ENCODE results near the gene TEN1.
A peak's percentile ranks its signal among the peaks of the same experiment; 100 is the strongest.
"Not testable (repeated sequence)": the region's sequence is repeated elsewhere in the genome, so short reads cannot be mapped to it uniquely, and the experiment has no call there.

The TEN1 gene, protein sequence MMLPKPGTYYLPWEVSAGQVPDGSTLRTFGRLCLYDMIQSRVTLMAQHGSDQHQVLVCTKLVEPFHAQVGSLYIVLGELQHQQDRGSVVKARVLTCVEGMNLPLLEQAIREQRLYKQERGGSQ

DNA sequence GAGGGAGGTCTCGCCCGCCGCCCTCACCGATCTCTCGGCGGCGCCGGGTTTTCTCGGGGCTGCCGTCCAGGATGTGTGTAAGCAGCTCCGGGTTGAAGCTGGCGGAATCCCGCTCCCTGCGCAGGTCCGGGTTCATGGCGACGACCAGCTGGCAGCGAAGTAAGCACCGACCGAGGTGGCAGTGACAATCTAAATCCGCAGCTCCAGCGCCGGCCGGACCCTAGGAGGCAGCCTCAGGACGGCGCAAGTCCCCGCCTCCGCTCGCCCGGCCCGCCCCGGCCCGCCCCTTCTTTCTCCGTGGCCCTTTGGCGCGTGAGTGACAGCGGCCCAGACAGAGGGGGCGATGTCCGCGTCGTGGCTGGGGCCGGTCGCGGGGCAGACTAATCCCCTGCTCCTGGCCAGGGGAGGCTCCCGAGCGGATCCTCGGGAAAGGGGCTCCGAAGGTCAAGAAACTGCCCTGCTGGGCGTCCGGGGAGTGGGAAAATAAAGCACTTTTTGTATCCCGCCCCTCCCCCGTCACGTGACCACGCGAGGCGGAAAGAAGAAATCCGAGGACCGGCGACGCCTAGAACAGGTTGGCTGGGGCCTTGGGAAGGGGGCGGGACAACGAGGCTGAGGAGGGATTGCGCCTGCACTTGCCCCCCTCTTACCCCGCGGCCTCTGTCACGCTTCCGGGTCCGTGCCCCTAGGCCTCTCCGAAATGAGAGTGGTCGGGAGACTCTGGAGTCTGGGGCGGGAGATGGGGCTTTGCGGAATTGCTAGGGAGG, at the start of gene TEN1, which contains the start of gene ACOX1:
TEN1 (plus strand) TSS at position 303 of the 767 bp plus-strand sequence. CDS start 6,953 bp downstream, outside the sequence.
ACOX1 (minus strand) TSS at position 229 of the 767 bp plus-strand sequence; CDS start at position 136, 93 bp downstream.
- DNase-seq: peak; percentile 94

DNA sequence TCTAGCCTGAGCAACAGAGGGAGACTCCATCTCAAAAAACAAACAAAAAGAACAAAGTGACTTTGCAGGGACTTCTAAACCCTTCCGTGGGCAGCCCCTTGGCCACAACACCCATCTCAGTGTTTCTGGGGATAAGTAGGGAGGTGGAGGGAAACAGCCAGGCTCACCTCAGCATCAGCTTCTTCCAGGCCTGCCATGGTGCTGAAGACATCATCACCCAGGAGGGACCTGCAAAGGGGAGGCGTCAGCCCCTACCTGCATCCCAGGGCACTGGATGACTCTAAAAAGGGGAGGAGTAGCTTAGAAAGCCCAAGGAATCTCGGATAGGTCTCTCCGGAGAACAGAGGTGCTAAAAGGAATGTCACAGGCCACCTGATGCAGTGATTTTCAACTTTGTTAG, 48.0 kb upstream of the TEN1 start:
- DNase-seq: no peak

- no peak for DNase-seq
Observed at GRCh38 chr17:75932852-75933251, 46.2 kb upstream of the TEN1 start.

DNA sequence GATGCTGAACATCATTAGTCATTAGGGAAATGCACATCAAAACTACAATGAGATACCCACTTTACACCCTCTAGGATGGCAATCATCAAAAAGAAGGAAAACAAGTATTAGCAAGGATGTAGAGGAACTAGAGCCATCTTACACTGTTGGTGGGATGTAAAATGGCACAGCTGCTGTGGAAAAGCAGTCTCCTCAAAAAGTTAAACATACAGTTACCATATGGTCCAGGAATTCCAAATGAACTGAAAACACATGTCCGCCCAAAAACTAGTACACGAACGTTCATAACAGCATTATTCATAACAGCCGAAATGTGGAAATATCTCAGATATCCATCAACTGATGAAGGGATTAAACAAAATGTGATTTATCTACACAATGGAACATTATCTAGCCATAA, 45.2 kb upstream of the TEN1 start:
- no peak for DNase-seq

DNA sequence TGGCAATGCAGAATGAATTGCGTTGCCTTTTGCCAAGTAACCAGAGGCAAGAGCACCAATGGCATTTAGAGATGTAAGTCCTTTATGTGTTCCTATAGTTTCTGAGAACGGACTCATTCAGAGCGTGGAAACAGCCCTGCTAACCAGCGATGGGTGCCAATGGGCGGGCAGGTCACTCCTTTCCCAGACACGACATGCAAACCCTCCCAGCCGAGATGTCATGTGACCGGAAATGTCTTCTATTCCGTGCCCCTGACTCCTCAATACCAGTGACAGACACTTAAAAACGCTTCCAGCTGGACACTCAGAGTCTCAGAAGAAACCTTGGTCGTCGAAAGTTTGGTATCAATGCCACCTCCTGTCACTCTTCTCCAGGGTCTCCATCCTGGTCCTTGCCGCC, 41.4 kb upstream of the TEN1 start:
- DNase-seq: no peak

DNA sequence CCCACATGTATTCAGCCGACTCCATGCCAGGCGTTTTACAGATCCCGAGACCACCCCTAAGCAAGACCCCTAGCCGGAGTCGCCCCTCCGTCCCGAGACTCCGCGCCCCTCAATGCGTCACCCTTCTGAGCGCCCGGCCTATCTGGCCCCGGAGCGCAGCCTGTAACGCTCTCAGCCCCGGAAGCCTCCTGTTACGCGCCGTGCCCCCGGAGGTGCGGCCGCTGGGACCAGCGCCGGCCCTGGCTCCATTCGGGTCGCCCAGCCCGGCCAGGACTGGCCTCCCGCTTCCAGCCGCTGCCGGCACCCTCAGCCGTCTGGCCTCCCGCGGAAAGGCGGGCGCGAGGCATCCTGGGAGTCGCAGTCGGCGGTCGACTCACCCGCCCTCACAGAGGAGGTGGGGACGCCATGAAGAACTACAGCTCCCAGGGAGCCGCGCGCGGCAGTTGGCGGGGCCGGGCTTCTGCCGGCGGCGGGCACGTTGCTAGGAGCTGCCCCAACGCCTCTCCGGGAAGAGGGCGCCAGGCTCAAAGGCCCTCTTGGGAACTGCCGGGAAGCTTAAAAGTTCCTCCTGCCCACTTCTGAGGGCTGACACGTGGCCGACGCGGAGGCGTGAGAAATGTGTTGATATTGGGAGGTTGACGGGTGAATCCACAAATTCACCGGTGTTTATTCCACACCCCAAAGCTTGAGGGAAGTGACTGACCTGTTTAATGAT, 38.2 kb upstream of the TEN1 start, which contains the start of gene FBF1:
FBF1 (minus strand) TSS at position 316 of the 715 bp plus-strand sequence. CDS start 2,893 bp downstream, outside the sequence.
- peak; percentile 87 for DNase-seq

- no peak for DNase-seq
Observed at GRCh38 chr17:75941442-75941819, 37.6 kb upstream of the TEN1 start.

DNA sequence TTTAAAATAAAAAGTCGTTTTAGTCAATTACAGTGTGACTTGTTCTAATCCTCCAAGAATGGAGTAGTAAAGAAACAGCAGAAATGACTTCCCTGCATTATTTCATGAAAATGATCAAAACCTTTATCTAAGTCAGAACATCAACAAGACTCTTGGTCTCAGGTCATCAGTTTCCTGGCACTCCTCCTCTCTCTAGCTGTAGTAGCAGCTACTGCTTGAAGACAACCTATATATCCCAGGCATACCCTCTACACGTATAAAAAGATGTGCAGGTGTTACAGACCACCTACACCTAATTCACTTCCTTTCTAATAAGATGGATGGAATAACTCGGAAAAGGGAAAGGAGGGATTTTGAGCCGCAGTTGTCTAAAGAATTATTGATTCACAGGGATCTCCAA, 36.6 kb upstream of the TEN1 start:
- DNase-seq: no peak

DNA sequence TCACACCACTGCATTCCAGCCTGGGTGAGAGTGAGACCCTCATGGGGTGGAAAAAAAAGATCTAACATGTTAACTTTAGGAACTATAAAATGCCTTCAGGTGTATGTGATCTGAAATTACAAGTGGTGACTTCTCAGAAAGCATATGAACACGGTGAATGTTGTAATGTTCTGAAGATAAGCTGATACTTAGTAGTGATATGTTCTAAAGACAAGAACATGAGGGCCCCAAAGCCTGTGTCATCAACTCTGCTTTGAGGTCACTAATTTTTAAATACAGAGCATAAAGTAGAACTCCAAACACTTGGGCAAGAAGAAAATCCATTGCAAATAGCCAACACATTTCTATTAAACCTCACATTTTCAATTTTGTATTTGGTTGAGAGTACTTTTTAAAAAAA, 35.5 kb upstream of the TEN1 start:
- no peak for DNase-seq

- no peak for DNase-seq
Observed at GRCh38 chr17:75945211-75945610, 33.8 kb upstream of the TEN1 start.

DNA sequence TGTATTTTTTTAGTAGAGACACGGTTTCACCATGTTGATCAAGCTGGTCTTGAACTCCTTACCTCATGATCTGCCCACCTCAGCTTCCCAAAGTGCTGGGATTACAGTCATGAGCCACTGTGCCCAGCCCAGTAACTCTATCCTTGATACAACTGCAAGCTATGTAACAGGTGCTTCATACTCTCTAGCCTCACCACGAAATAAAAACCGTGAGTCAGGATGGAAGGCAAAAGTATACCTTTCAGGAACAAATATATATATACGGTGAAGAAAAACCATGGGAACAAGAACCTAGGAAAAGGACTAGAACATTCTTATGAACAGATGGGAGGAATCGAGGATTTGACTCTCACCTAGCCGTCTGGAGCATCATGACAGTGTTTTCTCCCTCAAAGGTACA, 28.6 kb upstream of the TEN1 start:
- no peak for DNase-seq

DNA sequence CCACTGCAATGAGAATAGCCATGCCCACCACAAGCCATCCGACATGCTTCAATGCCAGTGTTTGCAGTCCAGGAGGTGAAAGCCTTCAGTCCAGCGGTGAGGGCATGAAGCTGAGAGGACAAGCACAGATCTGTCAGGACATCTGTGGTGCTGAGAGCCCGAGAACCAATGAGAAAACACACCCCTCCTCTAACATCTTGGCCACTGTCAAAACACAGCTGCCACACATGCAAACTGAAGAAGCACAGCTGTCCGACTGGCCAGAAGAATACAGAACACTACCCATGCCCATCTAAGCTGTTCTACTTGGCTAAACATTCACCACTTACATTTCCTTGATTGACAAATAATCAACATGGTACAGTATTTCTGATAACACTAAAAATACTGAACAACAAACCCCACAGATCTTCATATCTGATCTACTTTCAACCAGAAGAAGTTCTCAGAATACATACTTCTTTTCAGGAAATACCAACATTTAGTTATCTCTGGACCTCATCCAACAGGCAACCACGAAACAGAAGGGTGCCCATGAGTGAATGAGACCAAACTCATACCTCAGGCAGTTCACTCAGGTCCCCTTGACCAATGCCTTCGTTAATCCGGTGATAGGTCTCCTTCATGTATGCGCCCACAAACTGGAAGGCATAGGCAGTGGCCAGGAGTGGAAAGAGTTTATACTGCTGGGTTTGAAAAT, 28.0 kb upstream of the TEN1 start:
- DNase-seq: no peak

DNA sequence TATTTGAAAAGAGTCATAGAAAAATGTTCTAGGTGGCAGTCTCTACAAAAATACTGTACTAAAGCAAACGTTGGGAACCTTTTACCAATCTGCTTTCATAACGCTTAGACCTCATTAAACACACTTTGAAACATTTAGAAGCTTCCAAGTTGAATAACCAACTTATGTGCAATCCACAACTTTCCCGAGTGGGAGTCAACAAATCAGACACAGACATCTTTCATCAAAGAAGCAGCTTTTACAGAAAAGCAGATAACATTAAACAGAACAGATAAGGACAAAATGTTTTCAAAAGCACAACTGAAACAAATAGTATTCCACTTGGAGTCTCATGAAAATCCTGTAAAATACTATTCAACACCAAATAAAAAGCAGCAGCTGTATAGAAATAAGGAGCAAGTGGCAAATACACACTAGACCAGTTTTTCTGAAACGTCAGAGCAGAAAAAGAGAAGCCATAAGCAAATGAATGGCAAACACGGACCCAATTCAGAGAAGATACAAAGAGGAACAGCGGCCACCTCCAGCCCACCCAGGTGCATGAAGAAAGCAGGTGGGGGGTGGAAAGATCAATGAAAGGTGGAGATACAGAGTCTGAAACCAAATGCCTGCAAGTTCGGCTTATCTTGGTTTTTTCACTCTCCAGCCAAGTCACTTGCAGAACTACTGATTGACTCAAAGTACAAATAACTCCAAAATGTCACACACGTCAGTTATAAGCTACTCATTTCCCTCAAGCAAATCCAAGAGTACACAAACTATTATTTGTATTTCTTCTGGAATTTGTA, 19.8 kb upstream of the TEN1 start:
- no peak for DNase-seq

DNA sequence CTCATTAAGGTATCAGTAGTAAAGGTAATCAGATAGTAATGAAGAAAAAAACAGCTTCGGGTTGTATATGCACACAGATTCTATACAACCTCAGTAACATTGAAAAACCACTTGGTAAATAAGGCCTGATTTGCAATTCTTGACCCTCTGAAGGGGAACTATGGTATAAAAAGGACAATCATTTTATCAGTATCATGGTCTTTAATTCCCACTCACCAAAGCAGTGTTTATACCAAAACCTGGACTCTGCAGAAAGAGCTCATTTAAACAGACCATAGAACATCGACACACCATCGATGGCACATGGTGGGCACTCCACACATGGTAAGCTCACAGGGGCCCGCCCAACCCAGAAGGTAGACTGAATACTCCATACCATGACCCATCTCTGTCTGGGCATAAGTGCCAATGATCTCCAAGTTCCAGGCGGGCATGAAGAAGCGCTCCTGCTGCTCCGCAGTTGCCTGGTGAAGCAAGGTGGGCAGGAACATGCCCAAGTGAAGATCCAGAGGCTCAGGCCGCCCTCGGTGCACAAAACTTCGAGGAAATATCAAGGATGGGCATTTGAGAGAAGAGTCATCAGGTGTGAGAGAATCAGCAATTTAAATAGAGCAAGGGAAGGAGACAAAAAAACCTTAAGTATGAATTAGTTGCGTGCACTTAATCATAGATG, 19.1 kb upstream of the TEN1 start:
- no peak for DNase-seq

DNA sequence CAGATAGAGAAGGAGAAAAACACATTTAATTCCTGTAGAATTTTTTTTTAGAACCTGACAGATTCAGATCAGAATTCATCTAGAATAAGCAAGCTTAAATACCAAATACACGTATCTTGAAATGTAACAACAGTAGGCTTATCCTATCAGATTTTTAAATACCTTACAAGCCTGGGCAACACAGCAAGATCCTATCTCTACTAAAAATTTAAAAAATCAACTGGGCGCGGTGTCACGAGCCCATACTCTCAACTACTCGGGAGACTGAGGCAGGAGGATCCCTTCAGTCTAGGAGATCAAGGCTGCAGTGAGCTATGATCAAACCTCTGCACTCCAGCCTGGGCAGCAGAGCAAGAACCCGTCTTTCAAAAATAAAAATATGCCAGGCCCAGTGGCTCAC, 13.6 kb upstream of the TEN1 start:
- DNase-seq: no peak

DNA sequence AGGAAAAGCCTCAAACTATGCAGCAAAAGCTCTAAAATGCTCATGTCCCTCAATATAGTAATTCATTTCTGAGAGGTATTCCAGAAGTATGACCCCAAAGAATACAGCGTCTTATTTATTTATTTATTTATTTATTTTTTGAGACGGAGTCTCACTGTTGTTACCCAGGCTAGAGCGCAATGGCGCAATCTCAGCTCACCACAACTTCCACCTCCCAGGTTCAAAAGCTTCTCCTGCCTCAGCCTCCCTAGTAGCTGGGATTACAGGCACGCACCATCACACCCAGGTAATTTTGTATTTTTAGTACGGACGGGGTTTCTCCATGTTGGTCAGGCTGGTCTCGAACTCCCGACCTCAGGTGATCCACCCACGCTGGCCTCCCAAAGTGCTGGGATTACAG, 10.0 kb upstream of the TEN1 start:
- not testable (repeated sequence) for DNase-seq

DNA sequence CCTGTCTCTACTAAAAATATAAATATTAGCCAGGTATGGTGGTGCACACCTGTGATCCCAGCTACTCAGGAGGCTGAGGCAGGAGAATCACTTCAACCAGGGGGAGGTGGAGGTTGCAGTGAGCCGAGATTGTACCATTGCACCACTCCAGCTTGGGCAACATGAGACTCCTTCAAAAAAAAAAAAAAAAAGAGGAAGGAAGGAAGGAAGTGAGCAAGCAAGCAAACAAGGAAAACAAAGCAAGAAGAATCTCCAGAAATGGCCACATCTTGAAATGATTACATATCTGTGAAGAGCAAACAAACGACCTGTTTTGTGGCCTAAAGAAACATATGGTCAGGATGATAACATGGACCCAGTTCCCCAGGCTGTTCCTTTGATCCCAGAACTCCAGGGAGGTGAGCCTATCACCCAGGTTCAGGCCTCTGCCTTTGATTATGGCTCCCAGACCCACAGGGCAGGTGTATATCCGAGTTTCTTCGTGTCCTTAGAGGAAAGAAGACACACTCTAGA, 9.0 kb upstream of the TEN1 start:
- no peak for DNase-seq

GRCh38 chr17:75970626-75971025, 8.4 kb upstream of the TEN1 start:
- DNase-seq: no peak

- not testable (repeated sequence) for DNase-seq
Observed at GRCh38 chr17:75975187-75975586, 3.9 kb upstream of the TEN1 start.

- DNase-seq: no peak
Observed at GRCh38 chr17:75975757-75976174, 3.3 kb upstream of the TEN1 start.

DNA sequence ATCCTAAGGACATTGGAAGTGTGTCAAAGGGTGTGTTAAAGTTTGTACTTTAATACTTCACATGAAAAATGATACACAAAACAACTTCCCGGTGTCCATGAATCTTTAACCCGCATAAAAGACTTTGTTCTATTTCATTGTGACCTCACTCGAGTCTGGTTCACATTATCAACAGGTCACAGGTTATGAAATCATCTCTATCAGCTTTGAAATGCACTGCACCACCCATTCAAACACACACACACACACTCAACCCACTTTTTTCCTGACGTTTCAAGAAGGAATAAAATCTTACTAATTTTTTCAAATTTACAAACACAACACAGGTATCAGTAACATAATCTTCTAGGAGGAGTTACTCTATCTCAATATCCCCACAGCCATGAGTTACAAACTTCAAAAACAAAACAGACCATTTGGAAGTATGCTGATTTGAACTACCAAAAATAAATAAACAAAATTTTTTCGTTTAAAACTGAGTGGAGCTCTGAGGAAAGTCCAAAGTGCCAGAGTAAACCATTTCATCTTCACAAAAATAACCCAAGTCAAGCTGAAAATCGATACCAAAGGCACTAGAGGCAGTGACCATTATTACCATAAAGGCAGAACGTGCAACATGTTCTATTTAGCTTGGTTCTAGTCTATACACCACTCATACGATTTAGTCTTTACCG, 2.7 kb upstream of the TEN1 start:
- no peak for DNase-seq
